HL-60 (cell line): Measurements from ENCODE around the gene RSPO3.

Source experiments
- DNase-seq, 2 experiments: peaks; one replicate each; pipeline ENCODE4 v3.0.0-alpha.2; 2010 to 2020; ENCODE audit warnings: low read depth in 1 of 2, low spot score in 1 of 2
- H3K27ac ChIP-seq: fragments of 250-450 bp; sonication (Bioruptor Pico); replicated peaks from 2 replicates; pipeline ENCODE4 v1.5.1; 2020; ENCODE audit warnings: mild to moderate bottlenecking, moderate library complexity
- H3K27me3 ChIP-seq: fragments of 250-450 bp; sonication (Bioruptor Pico); 2 replicates; pipeline ENCODE4 v1.5.1; 2021; ENCODE audit warnings: mild to moderate bottlenecking, moderate library complexity; ENCODE audit not compliant: insufficient read depth, poor library complexity, severe bottlenecking
- H3K4me3 ChIP-seq: replicated peaks from 2 replicates; pipeline ENCODE4 v1.5.1; 2011; ENCODE audit warnings: mild to moderate bottlenecking, control low read depth, low read length; ENCODE audit not compliant: insufficient read depth
- CTCF ChIP-seq: IDR thresholded peaks from one replicate; pipeline ENCODE4 v1.5.1; 2011; ENCODE audit warnings: low read length, control low read depth, inconsistent platforms; ENCODE audit not compliant: insufficient read depth
- GABPA ChIP-seq: IDR thresholded peaks from 2 replicates; pipeline ENCODE4 v1.6.1; 2012; ENCODE audit warnings: low read depth
- POLR2AphosphoS5 ChIP-seq: IDR thresholded peaks from 2 replicates; pipeline ENCODE4 v1.6.1; 2012; ENCODE audit warnings: low read depth
- REST ChIP-seq: IDR thresholded peaks from 2 replicates; pipeline ENCODE4 v1.6.1; 2012; ENCODE audit warnings: low read depth; ENCODE audit not compliant: insufficient replicate concordance
- SPI1 ChIP-seq: IDR thresholded peaks from 2 replicates; pipeline ENCODE4 v1.6.1; 2012; ENCODE audit warnings: low read depth, mild to moderate bottlenecking, borderline replicate concordance

RSPO3 gene

GRCh38 chr6:127107916-127108315 is 10.6 kb upstream of the RSPO3 start:
- H3K27me3 ChIP-seq: no peaks in the 10 kb centered on the region
- TF ChIP-seq POLR2AphosphoS5: no peak
- TF ChIP-seq SPI1: peak; percentile 47; the same call in 1 of the 2 replicates
- TF ChIP-seq REST: no peak
- H3K4me3 ChIP-seq: no peak overlapping the region
- H3K27ac ChIP-seq: no peak overlapping the region
- DNase-seq: no peak

GRCh38 chr6:127110712-127111111 is 7.8 kb upstream of the RSPO3 start:
- no peak overlapping the region for H3K4me3 ChIP-seq
- TF ChIP-seq POLR2AphosphoS5: no peak
- TF ChIP-seq GABPA: no peak
- TF ChIP-seq REST: no peak
- no peak for TF ChIP-seq CTCF
- TF ChIP-seq SPI1: no peak
- DNase-seq: no peak
- peaks cover 5% of the 10 kb centered on the region for H3K27me3 ChIP-seq
- no peak overlapping the region for H3K27ac ChIP-seq

GRCh38 chr6:127111526-127111925 is 6.9 kb upstream of the RSPO3 start:
- H3K27me3 ChIP-seq: peaks cover 11% of the 10 kb centered on the region
- H3K27ac ChIP-seq: no peak overlapping the region
- no peak for TF ChIP-seq GABPA
- no peak for TF ChIP-seq SPI1
- no peak for TF ChIP-seq CTCF
- TF ChIP-seq POLR2AphosphoS5: no peak
- TF ChIP-seq REST: no peak
- no peak for DNase-seq
- H3K4me3 ChIP-seq: no peak overlapping the region
